ENCODE data around the gene SRBD1.
"Not testable (repeated sequence)": the region's sequence is repeated elsewhere in the genome, so short reads cannot be mapped to it uniquely, and the experiment has no call there.

DNA sequence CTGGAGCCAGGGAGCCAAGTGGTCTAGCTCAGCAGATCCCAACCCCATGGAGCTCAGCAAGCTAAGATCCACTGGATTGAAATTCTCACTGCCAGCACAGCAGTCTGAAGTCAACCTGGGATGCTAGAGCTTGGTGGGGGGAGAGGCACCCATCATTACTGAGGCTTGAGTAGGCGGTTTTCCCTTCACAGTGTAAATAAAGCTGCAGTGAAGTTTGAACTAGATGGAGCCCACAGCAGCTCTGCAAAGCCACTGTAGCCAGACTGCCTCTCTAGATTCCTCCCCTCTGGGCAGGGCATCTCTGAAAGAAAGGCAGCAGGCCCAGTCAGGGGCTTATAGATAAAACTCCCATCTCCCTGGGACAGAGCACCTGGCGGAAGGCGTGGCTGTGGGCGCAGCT, 185.0 kb downstream of the SRBD1 start:
- TF ChIP-seq, protein P1, sequence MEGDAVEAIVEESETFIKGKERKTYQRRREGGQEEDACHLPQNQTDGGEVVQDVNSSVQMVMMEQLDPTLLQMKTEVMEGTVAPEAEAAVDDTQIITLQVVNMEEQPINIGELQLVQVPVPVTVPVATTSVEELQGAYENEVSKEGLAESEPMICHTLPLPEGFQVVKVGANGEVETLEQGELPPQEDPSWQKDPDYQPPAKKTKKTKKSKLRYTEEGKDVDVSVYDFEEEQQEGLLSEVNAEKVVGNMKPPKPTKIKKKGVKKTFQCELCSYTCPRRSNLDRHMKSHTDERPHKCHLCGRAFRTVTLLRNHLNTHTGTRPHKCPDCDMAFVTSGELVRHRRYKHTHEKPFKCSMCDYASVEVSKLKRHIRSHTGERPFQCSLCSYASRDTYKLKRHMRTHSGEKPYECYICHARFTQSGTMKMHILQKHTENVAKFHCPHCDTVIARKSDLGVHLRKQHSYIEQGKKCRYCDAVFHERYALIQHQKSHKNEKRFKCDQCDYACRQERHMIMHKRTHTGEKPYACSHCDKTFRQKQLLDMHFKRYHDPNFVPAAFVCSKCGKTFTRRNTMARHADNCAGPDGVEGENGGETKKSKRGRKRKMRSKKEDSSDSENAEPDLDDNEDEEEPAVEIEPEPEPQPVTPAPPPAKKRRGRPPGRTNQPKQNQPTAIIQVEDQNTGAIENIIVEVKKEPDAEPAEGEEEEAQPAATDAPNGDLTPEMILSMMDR (IDR thresholded peaks at IDR 0.05), result not testable (repeated sequence)
- not testable (repeated sequence) for TF ChIP-seq POLR2AphosphoS5 (IDR thresholded peaks at IDR 0.05; ENCODE audit: insufficient read depth in 1 of 2, low read depth in 1 of 2)
